Islet precursor cell (in vitro differentiated cells): Measurements from ENCODE around the gene KCNAB2.

Source experiments
- DNase-seq: peaks from one replicate; pipeline ENCODE4 v3.0.0-alpha.2; 2018

Gene KCNAB2

DNA sequence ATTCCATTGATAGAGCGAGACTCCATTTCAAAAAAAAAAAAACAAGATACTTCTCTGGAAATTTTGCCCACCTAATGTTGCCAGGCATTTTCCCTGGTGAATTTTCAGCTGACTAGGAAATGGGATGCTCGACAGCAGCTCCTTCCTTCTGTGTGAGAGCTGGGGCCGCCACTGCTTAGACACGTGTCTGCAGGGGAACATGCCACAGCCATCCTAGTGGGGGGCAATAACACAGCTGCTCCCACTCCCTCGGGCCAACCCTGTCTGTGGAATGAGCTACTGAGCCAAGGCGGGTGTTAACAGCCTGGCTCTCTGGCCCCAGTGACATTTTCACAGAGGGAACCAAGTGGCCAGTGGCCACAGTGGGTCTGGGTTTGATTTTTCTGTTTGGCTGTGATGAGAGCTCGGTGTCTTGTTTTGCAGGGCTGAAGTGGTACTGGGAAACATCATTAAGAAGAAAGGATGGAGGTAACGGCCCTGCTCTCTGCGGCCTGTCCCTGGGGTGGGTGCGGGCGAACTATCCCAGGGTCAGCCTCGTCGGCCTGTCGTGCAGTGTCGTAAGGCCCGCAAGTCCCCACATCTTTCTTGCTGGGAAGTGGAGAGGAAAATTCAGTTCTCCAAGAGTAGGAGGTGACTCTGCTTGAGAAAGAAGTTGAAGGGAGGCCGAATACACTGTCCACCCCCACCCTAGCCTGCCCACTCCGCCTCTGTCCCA is 39.2 kb downstream of the KCNAB2 start:
- no peak for DNase-seq

DNA sequence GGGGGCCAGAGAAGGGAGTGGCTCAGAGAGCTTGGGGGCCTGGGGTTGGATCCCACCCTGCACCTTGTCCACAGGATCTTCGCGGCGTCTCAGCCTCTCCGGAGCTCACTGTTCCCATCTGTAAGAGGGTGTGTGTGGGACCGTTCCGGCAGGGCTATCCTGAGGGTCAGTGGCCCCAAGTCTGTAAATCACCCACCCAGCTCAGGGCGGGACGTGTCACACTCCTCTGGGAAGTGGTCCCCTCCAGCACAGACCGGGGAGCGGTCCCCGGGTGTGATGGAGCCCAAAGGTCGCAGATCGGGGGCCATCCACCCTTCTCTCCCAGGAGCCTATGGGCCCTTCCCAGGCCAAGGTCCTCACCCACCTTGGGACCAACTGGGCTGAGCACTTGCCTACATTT is 40.0 kb downstream of the KCNAB2 start:
- DNase-seq = no peak

DNA sequence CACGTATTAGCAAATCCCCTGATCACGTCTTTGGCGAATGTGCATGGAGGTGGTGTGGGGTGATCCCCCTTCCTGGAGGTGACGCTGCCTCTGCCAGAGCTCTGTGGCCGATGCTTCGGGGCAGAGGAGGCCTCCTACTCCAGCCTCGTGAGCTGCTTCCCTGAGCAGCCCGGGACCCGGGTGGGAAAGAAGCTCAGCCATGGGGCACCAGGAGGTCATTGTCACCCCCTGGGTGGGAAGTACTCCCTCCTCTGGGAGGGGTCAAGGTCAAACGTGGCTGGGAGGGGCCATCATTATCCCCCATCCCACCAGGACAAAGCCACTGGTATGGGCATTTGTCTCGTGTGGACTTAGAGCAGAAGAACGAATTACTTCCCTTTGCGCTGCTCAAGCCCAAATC is 40.7 kb downstream of the KCNAB2 start:
- no peak for DNase-seq

DNA sequence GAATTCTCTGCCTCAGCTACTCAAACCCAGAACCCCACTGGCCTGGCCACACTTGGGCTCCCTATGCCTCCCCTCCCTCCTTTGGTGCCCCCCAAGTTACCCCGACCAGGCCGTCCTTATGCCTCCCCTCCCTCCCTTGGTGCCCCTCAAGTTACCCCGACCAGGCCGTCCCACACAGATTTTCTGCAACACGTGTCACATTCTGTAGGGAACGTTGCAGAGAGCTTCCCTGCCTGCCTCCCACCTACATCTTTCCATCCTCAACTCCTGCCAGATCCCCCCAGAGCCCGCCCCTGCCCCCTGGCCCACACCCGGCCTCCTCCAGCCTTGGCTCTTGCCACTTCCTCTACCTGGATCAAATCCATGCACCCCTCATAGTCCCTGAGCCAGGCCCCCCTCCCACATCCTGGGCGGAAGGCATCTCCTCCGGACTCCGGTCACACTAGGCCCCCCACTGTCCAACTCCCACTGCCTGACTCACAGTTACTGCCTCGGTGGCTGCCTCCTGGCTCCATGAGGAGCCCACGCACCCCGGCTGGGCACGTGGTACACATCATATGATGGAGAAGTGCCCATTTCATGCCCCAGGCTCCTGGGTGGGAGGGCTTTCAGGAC is 41.2 kb downstream of the KCNAB2 start:
- no peak for DNase-seq

DNA sequence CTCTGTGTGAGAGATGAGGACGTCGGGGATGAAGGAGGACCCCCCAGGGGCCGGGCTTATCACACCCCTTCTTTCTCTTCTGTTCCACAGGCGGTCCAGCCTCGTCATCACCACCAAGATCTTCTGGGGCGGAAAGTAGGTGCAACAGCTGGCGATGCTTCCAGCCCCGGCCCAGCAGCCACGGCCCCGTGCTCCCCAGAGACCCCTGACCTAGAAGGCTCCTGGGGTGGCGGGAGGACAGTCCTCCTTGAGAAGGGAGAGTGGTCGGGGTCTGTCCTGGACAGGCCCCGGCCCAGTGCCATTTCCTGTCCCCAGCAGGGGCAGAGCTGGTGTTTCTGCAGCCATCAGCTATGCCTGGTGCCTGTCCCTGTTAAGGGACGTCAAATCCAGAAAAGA is 41.7 kb downstream of the KCNAB2 start:
- DNase-seq = no peak

DNA sequence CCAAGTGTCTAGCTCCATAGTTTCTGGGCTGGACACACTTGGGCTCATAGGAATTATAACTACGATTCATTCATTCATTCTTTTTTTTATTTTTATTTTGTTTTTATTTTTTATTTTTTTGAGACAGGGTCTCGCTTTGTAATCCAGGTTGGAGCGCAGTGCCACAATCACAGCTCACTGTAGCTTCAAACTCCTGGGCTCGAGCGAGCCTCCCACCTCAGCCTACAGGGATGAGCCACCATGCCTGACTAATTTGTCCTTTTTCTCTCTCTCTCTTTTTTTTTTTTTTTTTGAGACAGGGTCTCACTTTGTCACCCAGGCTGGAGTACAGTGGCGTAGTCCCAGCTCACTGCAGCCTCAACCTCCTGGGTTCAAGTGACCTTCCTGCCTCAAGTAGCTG is 42.3 kb downstream of the KCNAB2 start:
- no peak for DNase-seq

DNA sequence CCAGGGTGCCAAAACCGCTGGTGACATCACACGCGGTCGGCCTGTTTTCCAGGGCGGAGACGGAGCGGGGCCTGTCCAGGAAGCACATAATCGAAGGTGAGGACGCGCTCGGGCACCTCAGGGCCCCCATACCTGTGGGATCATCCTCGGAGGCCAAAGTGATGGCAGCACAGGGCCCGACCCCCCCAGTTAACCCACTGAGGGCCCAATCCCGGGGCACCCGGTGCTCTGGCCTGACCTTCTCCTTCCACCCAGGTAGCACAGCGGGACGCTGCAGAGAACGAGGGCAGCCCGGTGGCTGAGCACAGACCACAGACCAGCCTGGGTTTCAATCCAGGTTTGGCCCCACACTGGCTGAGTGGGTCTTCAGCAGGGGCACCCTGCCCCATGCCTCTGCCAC is 43.3 kb downstream of the KCNAB2 start:
- DNase-seq = no peak

DNA sequence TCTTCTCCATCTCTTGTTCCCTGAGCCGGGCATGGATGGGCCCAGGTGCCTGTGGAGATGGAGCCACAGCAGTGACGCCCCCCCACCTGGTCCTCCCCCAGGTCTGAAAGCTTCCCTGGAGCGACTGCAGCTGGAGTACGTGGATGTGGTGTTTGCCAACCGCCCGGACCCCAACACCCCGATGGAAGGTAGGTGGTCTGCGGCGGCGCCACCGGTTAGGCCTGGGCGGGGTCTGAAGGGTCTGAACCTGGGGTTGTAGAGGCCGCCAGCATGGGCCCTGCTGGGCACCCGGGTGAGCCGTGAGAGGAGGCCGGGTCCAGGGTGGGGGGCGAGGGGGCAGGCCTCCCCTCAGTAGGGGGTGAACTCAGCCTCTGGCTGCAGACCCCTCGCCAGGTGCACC is 44.6 kb downstream of the KCNAB2 start:
- DNase-seq = no peak

DNA sequence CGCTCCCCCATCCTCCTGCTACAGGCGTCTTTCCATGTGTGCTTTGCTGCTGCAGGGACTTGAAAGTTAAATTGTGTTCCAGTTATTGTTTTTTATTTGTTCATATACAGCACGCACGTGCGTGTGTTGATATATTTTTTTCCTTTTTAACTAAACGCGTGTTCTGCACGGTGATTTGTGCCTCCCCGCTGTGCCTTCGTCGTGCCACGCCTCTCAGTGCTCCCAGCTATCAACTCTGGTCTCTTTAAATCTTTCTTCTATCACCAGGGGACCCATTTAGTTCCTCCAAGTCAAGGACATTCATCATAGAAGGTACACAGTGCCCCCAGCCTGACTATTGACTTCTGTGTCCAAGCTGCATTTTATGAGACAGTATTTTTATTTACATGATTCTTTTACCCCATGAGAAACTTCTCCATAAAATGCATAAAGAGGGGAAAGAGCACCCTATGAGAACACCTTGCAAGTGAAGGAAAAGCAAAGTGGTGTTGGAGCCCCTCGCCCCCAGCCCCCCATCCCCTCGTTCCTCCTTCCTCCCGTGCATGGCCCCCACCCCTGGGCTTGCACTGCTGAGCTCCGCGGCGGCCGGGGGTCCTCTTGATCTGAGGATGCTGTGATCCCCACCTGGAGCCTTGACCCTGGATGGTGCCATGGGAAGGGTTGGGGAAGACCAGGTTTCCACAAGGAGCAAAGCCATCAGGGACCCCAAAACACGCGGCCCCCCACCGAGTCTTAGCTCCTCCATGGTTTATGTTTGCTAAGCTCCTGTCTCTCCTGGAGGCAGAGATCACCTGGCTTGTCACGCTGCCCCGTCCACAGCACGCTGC is 45.5 kb downstream of the KCNAB2 start:
- no peak for DNase-seq

DNA sequence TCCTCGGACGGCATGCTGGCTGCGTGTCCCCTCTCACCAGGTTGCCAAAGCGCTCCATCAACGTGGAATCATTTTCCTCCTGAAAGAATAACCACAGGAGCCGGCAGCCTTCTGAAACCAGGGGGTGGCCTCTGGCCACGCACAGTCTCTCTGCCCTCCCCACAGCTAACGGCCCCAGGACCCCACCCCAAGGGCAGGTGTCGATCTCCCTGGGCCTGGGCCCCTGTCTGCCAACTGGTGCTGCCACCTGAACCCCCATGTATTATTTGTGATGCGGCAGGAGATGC is 46.1 kb downstream of the KCNAB2 start:
- no peak for DNase-seq

DNA sequence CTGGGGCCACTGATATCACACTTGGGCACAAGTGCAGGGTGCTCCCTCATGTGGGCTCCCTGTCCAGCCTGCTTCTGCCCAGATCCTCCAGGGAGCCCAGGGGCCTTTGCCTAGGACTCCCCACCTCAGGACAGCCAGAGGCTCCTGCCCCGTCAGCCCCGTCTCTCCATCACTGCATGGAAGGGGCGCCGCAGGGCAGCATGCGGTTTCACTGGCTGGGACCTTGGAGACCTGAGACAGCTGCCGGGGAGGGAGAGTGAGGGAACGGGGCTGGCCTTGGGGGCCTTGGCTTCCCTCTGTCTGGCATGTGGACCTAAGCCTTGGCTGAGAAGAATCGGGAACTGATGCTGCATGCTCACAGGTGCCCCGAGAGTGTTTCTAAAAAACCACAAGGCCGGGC is 46.5 kb downstream of the KCNAB2 start:
- no peak for DNase-seq

DNA sequence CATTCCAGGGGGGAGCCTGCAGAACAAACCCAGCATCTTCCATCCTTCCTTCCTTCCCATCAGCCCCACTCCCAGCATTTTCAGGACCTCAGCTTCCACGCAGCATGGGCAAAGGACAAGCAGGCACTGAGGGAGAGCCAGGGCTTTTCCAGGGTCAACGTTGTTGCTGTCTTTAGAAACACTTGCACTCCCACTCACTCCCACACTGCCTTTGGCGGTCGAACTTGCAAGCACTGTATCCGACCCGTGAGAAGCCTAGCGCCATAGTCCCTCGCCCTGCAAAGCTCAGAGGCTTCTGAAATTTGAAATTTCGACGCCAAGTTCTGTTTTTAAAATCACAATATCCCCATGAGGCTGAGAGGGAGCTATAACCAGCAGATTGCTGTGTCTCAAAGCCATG is 47.4 kb downstream of the KCNAB2 start:
- no peak for DNase-seq

DNA sequence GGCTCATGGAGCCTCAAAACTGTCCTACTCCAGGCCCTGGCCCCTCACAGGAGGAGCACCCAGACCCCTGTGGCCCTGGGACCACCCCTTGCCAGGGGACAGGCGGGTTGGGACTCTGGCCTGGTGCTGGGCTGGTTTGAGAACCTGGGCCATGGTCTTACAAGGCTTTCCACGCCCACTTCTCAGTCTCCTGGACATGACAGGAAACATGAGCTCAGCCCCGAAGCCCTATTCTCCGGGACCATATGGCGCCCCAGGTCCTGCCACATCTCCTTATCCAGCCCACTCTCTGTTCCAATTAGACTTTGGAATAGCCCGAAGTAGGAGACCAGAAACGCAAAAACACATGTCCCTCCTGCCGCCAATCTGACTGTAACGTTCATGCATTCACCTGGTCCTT is 47.9 kb downstream of the KCNAB2 start:
- no peak for DNase-seq

DNA sequence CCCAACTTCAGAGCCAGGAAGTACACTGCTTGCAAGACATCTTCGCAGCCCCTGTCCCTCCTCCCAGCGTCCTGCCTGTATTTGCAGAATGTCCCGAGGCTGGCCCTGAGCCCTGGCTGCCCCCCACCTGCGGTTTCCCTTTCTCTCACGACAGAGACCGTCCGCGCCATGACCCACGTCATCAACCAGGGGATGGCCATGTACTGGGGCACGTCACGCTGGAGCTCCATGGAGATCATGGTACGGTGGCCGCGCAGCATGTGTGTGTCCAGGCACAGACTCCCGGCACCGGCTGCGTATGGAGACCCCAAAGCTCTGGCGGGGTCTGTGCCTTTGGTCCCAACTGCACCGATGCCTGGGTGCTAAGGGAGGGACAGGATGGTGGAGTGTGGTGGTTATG is 48.6 kb downstream of the KCNAB2 start:
- no peak for DNase-seq

DNA sequence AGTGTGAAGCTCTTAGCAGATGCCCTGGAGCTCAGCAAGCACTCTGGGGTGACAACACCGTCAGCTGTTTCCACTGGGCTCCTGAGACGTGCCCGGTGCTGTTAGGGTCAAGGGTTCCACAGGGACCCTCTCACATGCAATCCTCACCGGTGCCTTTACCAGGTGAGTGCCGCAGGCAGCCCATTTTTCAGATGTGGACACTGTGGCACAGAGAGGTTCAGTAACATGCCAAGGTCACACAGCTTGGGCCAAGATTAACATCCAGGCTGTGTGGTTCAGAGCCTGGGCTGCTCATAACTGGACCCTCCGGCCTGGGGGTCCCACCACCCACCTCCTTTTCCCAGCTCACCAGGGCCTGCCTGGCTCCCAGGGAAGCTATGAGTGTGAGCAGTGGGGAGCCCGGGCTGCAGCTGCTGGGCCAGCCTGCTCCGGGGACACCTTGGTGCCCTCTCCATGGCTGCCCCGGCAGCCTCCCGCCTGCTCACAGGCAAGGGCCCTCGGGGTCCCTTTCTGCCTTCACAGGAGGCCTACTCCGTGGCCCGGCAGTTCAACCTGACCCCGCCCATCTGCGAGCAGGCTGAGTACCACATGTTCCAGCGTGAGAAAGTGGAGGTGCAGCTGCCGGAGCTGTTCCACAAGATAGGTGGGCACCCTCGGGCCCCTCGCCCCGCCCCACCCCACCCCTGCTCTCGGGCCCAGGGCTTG is 49.3 kb downstream of the KCNAB2 start:
- DNase-seq = no peak

DNA sequence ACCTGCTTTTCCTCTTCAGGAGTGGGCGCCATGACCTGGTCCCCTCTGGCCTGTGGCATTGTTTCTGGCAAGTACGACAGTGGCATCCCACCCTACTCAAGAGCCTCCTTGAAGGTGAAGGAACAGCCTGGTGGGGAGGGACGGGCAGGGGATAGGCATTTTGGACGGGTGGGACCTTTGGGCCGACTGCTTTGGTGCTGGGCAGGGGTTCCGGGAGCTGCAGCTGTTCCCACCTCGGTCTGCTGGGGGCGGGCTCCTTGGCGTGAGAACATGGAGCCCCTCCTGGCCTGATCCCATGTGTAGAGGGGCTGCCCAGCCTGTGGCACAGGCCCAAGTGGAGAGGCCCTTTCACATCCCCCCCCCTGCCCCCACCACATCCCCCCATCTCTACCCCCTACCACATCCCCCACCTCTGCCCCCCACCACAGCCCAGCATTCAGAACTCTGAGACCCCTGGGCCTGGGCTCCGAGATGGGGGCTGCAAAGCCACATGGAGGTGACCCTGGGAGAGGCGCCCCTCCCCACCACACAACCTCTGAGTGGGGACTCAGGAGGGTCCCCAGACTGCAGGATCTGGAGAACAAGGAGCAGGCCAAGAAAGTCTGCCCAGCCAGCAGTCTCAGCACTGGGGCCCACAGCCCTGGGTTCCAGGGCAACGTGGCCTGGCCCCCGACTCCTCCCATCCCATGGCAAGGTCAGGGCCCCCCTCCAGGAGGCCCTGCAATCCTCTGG is 50.0 kb downstream of the KCNAB2 start:
- DNase-seq = no peak

DNA sequence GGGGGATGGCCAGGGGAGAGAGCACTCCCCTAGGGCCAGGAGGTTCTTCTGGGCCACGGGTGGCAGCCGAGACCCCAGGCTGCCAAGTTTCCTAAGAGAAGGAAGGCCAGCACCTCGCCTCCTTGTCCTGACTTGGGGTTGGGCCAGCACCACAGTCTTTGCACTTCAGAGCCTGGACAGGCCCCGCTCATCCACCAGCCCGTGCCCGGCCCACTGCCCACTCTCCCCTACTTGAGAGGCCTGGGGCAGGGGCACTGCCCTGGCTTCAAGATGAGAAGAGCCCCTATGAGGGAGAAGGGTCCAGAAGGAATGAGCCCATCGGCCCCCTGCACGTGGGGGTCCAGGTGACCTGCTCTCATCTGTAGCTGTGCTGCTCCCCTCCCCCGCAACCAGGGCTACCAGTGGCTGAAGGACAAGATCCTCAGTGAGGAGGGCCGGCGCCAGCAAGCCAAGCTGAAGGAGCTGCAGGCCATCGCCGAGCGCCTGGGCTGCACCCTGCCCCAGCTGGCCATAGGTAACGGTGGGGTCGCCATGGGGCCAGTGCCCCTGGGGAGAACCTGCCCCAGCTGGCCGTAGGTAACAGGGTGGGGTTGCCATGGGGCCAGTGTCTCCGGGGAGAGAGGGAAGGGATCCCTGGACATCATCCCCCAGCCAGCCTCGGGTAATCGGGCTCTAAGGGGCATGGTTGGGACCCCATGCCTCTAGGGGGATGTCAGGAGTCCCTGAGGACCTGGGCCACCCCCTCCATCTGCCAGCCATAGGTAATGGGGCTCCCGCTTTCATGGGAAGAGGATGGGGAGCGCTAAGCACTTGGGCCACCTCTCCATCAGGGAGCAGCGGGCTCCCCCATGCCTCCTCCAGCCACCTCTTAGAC is 50.8 kb downstream of the KCNAB2 start:
- no peak for DNase-seq

DNA sequence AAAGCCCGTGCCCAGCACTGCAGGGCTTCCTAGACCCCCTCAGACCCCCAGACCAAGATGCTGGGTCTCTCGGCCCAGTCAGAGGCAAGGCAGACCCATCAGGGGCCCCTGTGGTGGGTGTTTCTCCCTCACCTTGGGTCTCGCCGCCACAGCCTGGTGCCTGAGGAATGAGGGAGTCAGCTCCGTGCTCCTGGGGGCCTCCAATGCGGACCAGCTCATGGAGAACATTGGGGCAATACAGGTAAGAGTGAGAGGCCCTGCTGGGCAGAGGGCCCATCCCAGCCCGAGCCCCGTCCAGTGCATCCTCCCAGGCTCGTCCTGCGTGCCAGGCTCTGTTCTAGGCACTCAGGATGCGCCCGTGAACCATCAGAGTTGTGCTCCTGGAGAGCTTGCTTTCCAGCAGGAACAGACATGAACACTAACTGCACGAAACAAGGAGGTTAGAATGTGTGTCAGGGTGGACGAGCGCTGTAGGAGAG is 51.5 kb downstream of the KCNAB2 start:
- no peak for DNase-seq

DNA sequence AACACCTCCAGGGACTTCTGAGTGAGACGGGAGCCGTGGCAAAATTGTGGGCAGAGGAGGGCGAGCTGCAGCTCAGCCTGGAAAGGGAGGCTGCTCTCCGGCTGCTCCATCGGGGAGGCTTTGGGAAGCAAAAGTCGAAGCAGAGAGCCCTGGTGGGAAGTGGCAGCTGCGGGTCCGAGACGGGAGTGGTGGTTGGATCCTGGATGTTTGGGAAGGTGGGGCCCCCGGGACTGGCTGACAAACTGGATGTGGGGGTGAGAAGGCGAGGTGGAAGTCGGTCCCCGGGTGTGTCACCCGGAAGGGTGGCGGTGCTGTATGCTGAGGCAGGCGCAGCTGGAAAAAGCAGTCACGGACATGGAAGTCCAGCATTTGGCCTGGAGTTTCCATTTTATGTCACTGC is 52.1 kb downstream of the KCNAB2 start:
- DNase-seq = no peak

DNA sequence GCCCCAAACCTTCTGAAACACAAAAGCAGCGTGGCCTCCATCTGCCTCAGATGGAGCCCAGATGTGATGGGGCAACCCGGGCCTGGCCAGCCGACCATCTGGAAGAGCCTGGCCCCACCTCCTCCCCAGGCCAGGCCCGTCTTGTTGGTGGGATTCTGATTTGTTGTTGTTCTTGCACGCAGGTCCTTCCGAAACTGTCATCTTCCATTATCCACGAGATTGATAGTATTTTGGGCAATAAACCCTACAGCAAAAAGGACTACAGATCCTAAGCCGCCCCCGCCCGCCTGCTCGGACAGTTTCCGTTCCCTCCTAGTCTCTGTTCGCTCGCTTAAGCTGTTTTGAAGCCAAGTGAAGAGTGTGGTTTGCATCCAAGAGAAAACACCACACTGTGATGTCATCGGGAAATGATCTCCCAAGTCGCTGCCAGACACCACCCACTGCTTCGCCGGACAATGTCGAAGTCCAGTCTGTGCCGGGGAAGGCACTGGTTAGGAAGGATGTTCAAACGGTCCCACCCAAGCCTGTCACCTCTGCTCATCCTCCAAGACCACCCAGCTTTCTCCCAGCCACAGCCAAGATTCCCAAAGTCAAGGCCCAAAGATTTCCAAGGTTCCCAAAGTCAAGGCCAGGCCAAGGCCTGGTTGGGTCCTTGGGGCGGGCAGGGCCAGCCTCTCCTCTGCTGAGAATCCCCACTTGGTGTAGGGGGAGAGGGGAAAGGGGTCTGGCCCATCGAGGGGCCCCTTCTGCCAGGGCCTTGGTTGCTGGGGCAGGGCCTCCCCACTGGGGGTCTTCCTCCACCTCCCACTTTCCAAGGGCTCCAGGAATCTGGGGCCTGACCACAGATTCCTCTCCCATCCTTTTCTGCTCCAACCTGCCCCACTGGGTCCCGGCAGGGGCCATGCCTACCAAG is 52.9 kb downstream of the KCNAB2 start:
- DNase-seq = no peak

DNA sequence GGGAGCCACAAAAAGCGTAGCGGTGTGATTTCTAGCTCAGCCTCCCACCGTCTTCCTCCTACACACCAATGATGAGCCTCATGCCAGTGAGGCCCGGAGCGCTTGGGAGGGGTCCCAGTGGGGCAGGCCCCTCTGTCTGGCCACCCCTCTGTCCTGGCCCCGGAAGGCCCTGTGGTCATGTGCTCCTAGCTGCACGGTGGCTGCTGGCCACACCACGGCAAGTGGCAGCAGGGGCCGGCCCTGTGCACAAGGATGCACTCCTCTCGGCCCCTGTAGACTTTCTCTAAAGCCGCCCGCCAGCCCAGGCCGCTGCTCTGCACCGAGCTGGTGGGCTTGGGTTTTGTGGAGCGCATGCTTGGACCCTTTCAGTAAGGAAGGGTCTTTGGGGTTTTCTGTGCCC is 53.6 kb downstream of the KCNAB2 start:
- DNase-seq = no peak
